Measurements from ENCODE around the gene MAP2K1. TPM values are rescaled to one million over a fixed set of nuclear protein-coding genes. Genes with fewer than 3 reads are reported as not detected.

The MAP2K1 gene
- polyA plus RNA-seq, 1 of the 3 experiments (the other 2 are of a cell fraction), result 21.8 TPM

DNA sequence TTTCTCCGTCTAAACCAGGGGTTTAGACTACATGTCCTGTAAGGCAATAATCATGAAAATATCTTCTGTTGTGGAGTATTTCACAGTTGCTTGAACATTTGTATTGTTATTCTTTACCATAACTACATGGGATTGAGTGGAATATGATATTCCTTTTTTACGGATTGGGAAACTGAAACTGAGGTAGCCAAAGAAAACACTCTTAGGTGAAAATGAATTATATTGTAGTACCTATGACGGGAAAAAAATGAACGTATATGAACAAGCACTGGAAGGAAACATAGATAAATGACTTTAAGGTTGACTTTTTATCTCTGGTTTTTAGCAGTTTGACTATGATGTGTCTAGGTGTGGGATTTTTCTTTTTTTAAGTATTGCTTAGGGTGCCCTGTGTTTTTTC is 35.6 kb downstream of the MAP2K1 start (continued):
- TF ChIP-seq, protein P1, sequence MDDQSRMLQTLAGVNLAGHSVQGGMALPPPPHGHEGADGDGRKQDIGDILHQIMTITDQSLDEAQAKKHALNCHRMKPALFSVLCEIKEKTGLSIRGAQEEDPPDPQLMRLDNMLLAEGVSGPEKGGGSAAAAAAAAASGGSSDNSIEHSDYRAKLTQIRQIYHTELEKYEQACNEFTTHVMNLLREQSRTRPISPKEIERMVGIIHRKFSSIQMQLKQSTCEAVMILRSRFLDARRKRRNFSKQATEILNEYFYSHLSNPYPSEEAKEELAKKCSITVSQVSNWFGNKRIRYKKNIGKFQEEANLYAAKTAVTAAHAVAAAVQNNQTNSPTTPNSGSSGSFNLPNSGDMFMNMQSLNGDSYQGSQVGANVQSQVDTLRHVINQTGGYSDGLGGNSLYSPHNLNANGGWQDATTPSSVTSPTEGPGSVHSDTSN (IDR thresholded peaks at IDR 0.05), result no peak
- TF ChIP-seq RCOR1 (IDR thresholded peaks at IDR 0.05; ENCODE audit: low read length), result no peak

DNA sequence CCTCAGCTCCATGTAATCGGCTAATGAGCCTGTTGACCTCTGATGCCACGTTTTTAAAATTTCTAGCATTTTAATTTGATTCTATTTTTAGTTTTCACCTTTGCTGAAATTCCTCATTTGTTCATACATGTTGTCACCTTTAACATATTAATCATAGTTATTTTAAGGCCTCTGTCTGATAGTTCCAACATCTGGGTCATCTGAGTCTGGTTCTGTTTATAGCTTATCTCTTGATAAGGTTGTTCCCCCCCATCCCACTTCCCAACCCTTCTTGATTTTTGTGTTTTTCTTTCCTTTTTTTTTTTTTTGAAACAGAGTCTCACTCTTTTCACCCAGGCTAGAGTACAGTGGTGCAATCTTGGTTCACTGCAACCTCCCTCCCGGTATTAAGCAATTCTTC is 36.4 kb downstream of the MAP2K1 start:
- Histone ChIP-seq H4K20me1 (ENCODE audit: insufficient read depth) (peaks cover 3% of the 10 kb centered on the region; the same call in 1 of the 2 replicates), H3F3A (replicated peaks; ENCODE audit: insufficient read depth) (no peaks in the 10 kb centered on the region), H3K4me1 (ENCODE audit: control insufficient read depth in 1 of 2, insufficient read depth in 2 of 2, low read depth in 1 of 2, low read length in 1 of 2) (no peaks in the 10 kb centered on the region), H3K36me3 (replicated peaks in 1 of 2; ENCODE audit: control insufficient read depth in 1 of 2, insufficient read depth in 2 of 2, low read length in 1 of 2) (peaks cover 0 to 3% of the 10 kb centered on the region in 2 experiments), H3K27ac (ENCODE audit: low read depth in 2 of 2, low read length in 1 of 2) (no peak overlapping the region), H3K9ac (no peak overlapping the region), H3K4me3 (ENCODE audit: low read depth in 2 of 2, low read length in 1 of 2) (no peak overlapping the region), H3K4me2 (no peak overlapping the region), H3K9me3 (no peaks in the 10 kb centered on the region), H3K79me2 (ENCODE audit: insufficient read depth) (peaks cover 92% of the 10 kb centered on the region), H3K9me2 (no peaks in the 10 kb centered on the region), H3K27me3 (ENCODE audit: insufficient read depth) (no peaks in the 10 kb centered on the region), H2AFZ (ENCODE audit: low read depth) (no peak overlapping the region)
- WGBS (ENCODE audit: low lambda C conversion rate), result 95% methylated on average over 3 of the region's 3 CpGs
- no peak for DNase-seq
- TF ChIP-seq NFIC (IDR thresholded peaks at IDR 0.05; ENCODE audit: borderline replicate concordance) (no peak), ELF1 (IDR thresholded peaks at IDR 0.05) (no peak), EZH2phosphoT487 (IDR thresholded peaks at IDR 0.05; ENCODE audit: borderline replicate concordance, low read depth) (no peak), POLR2AphosphoS5 (IDR thresholded peaks at IDR 0.05; ENCODE audit: low read depth, low read length) (no peak), NRF1 (IDR thresholded peaks at IDR 0.05; ENCODE audit: low read depth, low read length) (no peak), TCF12 (IDR thresholded peaks at IDR 0.05) (no peak), CHD2 (IDR thresholded peaks at IDR 0.05; ENCODE audit: low read length, partially characterized antibody) (no peak), FOXJ3 (CRISPR knock-in tag; IDR thresholded peaks at IDR 0.05) (no peak)
- TF ChIP-seq, protein P2, sequence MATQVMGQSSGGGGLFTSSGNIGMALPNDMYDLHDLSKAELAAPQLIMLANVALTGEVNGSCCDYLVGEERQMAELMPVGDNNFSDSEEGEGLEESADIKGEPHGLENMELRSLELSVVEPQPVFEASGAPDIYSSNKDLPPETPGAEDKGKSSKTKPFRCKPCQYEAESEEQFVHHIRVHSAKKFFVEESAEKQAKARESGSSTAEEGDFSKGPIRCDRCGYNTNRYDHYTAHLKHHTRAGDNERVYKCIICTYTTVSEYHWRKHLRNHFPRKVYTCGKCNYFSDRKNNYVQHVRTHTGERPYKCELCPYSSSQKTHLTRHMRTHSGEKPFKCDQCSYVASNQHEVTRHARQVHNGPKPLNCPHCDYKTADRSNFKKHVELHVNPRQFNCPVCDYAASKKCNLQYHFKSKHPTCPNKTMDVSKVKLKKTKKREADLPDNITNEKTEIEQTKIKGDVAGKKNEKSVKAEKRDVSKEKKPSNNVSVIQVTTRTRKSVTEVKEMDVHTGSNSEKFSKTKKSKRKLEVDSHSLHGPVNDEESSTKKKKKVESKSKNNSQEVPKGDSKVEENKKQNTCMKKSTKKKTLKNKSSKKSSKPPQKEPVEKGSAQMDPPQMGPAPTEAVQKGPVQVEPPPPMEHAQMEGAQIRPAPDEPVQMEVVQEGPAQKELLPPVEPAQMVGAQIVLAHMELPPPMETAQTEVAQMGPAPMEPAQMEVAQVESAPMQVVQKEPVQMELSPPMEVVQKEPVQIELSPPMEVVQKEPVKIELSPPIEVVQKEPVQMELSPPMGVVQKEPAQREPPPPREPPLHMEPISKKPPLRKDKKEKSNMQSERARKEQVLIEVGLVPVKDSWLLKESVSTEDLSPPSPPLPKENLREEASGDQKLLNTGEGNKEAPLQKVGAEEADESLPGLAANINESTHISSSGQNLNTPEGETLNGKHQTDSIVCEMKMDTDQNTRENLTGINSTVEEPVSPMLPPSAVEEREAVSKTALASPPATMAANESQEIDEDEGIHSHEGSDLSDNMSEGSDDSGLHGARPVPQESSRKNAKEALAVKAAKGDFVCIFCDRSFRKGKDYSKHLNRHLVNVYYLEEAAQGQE (IDR thresholded peaks at IDR 0.05; ENCODE audit: low read depth, low read length), result no peak
- CTCF ChIA-PET, result no interaction called here
- POLR2A ChIA-PET, result no interaction called here

Measured in SK-N-SH (cell line).